Caco-2 (cell line): Measurements from ENCODE around the gene PMFBP1. TPM values are rescaled to one million over a fixed set of nuclear protein-coding genes. Genes with fewer than 3 reads are reported as not detected.

Experiments used
- BruUV-seq: library from RNA; stranded (reverse); fragments of 400-500 nt; replicated peaks from 2 replicates; lab custom pipeline; 2021; lab: Mats Ljungman, UMichigan
- CTCF ChIA-PET: fragments of 300-600 bp; sonication (Branson Sonifier 250); formaldehyde crosslinking; loops from one replicate; lab custom pipeline; 2022; ENCODE audit warnings: antibody characterized with exemption; lab: Charles Lee
- POLR2A ChIA-PET: fragments of 300-600 bp; sonication (Branson Sonifier 250); formaldehyde crosslinking; loops from one replicate; lab custom pipeline; 2022; ENCODE audit warnings: antibody characterized with exemption; lab: Charles Lee
- DNase-seq, 2 experiments: peaks; one replicate each; pipeline versions ENCODE4 v3.0.0 to v3.0.0-alpha.2; 2020 to 2022
- H3K27me3 ChIP-seq: replicated peaks from 2 replicates; pipeline ENCODE4 v1.6.0; 2011; ENCODE audit warnings: low read length; ENCODE audit not compliant: control insufficient read depth, insufficient read depth
- H3K36me3 ChIP-seq: 2 replicates; pipeline ENCODE4 v1.5.1; 2011; ENCODE audit warnings: low read length; ENCODE audit not compliant: control insufficient read depth, insufficient read depth
- H3K4me1 ChIP-seq: fragments of 250-450 bp; sonication (Bioruptor Pico); 2 replicates; pipeline ENCODE4 v1.5.1; 2020; ENCODE audit warnings: mild to moderate bottlenecking
- H3K4me3 ChIP-seq: 2 replicates; pipeline ENCODE4 v1.5.1; 2011; ENCODE audit warnings: low read depth, mild to moderate bottlenecking, control low read depth, low read length
- H3K9me3 ChIP-seq: fragments of 250-450 bp; sonication (Bioruptor Pico); 2 replicates; pipeline ENCODE4 v1.5.1; 2020; ENCODE audit warnings: mild to moderate bottlenecking, moderate library complexity
- H3K27ac Mint-ChIP-seq: one replicate; pipeline ENCODE4 v1.8.0; 2022; ENCODE audit warnings: mixed read lengths; ENCODE audit not compliant: unreplicated experiment
- H3K27me3 Mint-ChIP-seq: one replicate; pipeline ENCODE4 v1.8.0; 2022; ENCODE audit warnings: mixed read lengths; ENCODE audit not compliant: insufficient read depth, unreplicated experiment
- H3K36me3 Mint-ChIP-seq: one replicate; pipeline ENCODE4 v1.8.0; 2022; ENCODE audit warnings: mild to moderate bottlenecking, mixed read lengths; ENCODE audit not compliant: insufficient read depth, unreplicated experiment
- H3K4me1 Mint-ChIP-seq: one replicate; pipeline ENCODE4 v1.8.0; 2022; ENCODE audit warnings: low read depth, mixed read lengths; ENCODE audit not compliant: unreplicated experiment
- H3K4me3 Mint-ChIP-seq: one replicate; pipeline ENCODE4 v1.8.0; 2022; ENCODE audit warnings: mild to moderate bottlenecking, moderate library complexity, mixed read lengths; ENCODE audit not compliant: unreplicated experiment
- H3K9me3 Mint-ChIP-seq: one replicate; pipeline ENCODE4 v1.8.0; 2022; ENCODE audit warnings: mixed read lengths; ENCODE audit not compliant: unreplicated experiment
- CTCF ChIP-seq, 2 experiments: fragments of 200-600 bp in 1 of 2; IDR thresholded peaks; 1 replicate in 1 of 2; 2 replicates in 1 of 2; pipeline versions ENCODE4 v1.5.1 to v1.8.0; 2011 to 2022; ENCODE audit warnings: antibody characterized with exemption in 1 of 2, control low read depth in 1 of 2, inconsistent platforms in 1 of 2, low read depth in 1 of 2, low read length in 1 of 2, mild to moderate bottlenecking in 1 of 2, moderate library complexity in 1 of 2; ENCODE audit not compliant: insufficient read depth in 1 of 2, severe bottlenecking in 1 of 2, unreplicated experiment in 1 of 2
- intact Hi-C: fragments of 100-400 bp; cut with micrococcal nuclease; formaldehyde crosslinking; loops from one replicate; pipeline ENCODE4 v1.10.0; 2022; ENCODE audit not compliant: unreplicated experiment
- total RNA-seq: library from RNA; stranded (reverse); gene quantifications from 2 replicates; pipeline ENCODE4 v1.2.3, GENCODE V29; 2022

PMFBP1 gene
- total RNA-seq, 1 experiment from 2014 or later: 5.6 TPM

GRCh38 chr16:72159801-72160200 is 12.2 kb downstream of the PMFBP1 start:
- peaks cover 6% of the 10 kb centered on the region; the same call in 1 of the 2 replicates for H3K4me1 ChIP-seq
- intact Hi-C loops: no loop called here
- H3K27me3 ChIP-seq: no peaks in the 10 kb centered on the region
- BruUV-seq: no TSS peak
- ChIA-PET POLR2A (no interaction called here), CTCF (no interaction called here)
- no peaks in the 10 kb centered on the region for H3K27me3 Mint-ChIP-seq
- DNase-seq: no peak
- no peaks in the 10 kb centered on the region for H3K36me3 ChIP-seq
- TF ChIP-seq CTCF (IDR thresholded peaks at IDR 0.05; ENCODE audit: insufficient read depth in 1 of 2, low read depth in 1 of 2, low read length in 1 of 2, severe bottlenecking in 1 of 2, unreplicated experiment in 1 of 2): no peak
- no peak overlapping the region for H3K4me3 ChIP-seq
- H3K9me3 ChIP-seq: no peaks in the 10 kb centered on the region
- H3K4me1 Mint-ChIP-seq: no peaks in the 10 kb centered on the region
- no peak overlapping the region for H3K27ac Mint-ChIP-seq
- H3K36me3 Mint-ChIP-seq: no peaks in the 10 kb centered on the region
- no peak overlapping the region for H3K4me3 Mint-ChIP-seq
- H3K9me3 Mint-ChIP-seq: no peaks in the 10 kb centered on the region

GRCh38 chr16:72159386-72159785 is 12.6 kb downstream of the PMFBP1 start:
- DNase-seq: no peak
- Histone ChIP-seq H3K27me3 (no peaks in the 10 kb centered on the region), H3K36me3 (no peaks in the 10 kb centered on the region), H3K4me1 (peaks cover 6% of the 10 kb centered on the region; the same call in 1 of the 2 replicates), H3K4me3 (no peak overlapping the region), H3K9me3 (no peaks in the 10 kb centered on the region)
- Mint-ChIP-seq H3K4me3 (no peak overlapping the region), H3K27ac (no peak overlapping the region), H3K27me3 (no peaks in the 10 kb centered on the region), H3K9me3 (no peaks in the 10 kb centered on the region), H3K36me3 (no peaks in the 10 kb centered on the region), H3K4me1 (no peaks in the 10 kb centered on the region)
- CTCF ChIA-PET: no interaction called here
- POLR2A ChIA-PET: no interaction called here
- no peak for TF ChIP-seq CTCF (IDR thresholded peaks at IDR 0.05; ENCODE audit: insufficient read depth in 1 of 2, low read depth in 1 of 2, low read length in 1 of 2, severe bottlenecking in 1 of 2, unreplicated experiment in 1 of 2)
- no TSS peak for BruUV-seq
- intact Hi-C loops: no loop called here

- Histone ChIP-seq H3K27me3 (no peaks in the 10 kb centered on the region), H3K9me3 (0 out of 2 replicates have a peak, but pooled peaks cover 3% of the 10 kb centered on the region), H3K36me3 (no peaks in the 10 kb centered on the region), H3K4me3 (no peak overlapping the region), H3K4me1 (no peaks in the 10 kb centered on the region)
- peak; percentile 23 to 48 for TF ChIP-seq CTCF (IDR thresholded peaks at IDR 0.05; ENCODE audit: insufficient read depth in 1 of 2, low read depth in 1 of 2, low read length in 1 of 2, severe bottlenecking in 1 of 2, unreplicated experiment in 1 of 2)
- H3K27ac Mint-ChIP-seq: no peak overlapping the region
- intact Hi-C loops: loop anchor here (1.0 kb wide), 1 partner anchor 25 kb away; no protein-coding TSS in a partner anchor
- peaks cover 3% of the 10 kb centered on the region for H3K27me3 Mint-ChIP-seq
- no TSS peak for BruUV-seq
- POLR2A ChIA-PET: no interaction called here
- peak in 1 of 2 experiments; percentile 27 for DNase-seq
- H3K36me3 Mint-ChIP-seq: no peaks in the 10 kb centered on the region
- no peaks in the 10 kb centered on the region for H3K9me3 Mint-ChIP-seq
- no peak overlapping the region for H3K4me3 Mint-ChIP-seq
- CTCF ChIA-PET: interaction anchor here (0.6 to 1.3 kb wide), 2 partner anchors 25 to 333 kb away, joined by 3 to 14 read pairs; no protein-coding TSS in a partner anchor
- H3K4me1 Mint-ChIP-seq: no peaks in the 10 kb centered on the region
Measured at GRCh38 chr16:72149676-72150464, 22.1 kb downstream of the PMFBP1 start.
